ENCODE data around the gene RNF187. TPM values are rescaled to one million over a fixed set of nuclear protein-coding genes. Genes with fewer than 3 reads are reported as not detected.
"Not testable (repeated sequence)": the region's sequence is repeated elsewhere in the genome, so short reads cannot be mapped to it uniquely, and the experiment has no call there.

The RNF187 gene
- total RNA-seq, 3 donors from 2014 or later (not counting 1 experiment from before 2014, with no cell fraction given): 68.6 to 102 (median 77.3) TPM

- peaks cover 1% of the 10 kb centered on the region for H3K36me3 ChIP-seq (ENCODE audit: control insufficient read depth, insufficient read depth, low read length)
- peak overlapping the region; percentile 55 for H3K27ac ChIP-seq (ENCODE audit: low read length)
- H3K4me1 ChIP-seq (ENCODE audit: control insufficient read depth, insufficient read depth, low read length): peaks cover 18% of the 10 kb centered on the region
- Mint-ChIP-seq H3K9me3 (no peaks in the 10 kb centered on the region), H3K4me1 (peaks cover 16 to 35% of the 10 kb centered on the region in 2 donors), H3K4me3 (peak overlapping the region; percentile 82), H3K36me3 (no peaks in the 10 kb centered on the region), H3K27me3 (ENCODE audit: low read depth in 2 of 2) (no peaks in the 10 kb centered on the region), H3K27ac (peak overlapping the region; percentile 77 to 83)
- 19% methylated on average over 22 of the region's 23 CpGs for WGBS (ENCODE audit: insufficient coverage)
- DNase-seq (peak; percentile 86 to 96), ATAC-seq (peak; percentile 97 to 98 (median 98))
- no peaks in the 10 kb centered on the region for H3K27me3 ChIP-seq (ENCODE audit: control insufficient read depth, insufficient read depth, low read length)
- intact Hi-C loops (cut with micrococcal nuclease): loop anchor here (1.0 to 5.0 kb wide), 3 partner anchors 14 to 369 kb away; a partner anchor contains a TSS
- H3K4me3 ChIP-seq (ENCODE audit: low read length): peak overlapping the region; percentile 36
- peak; percentile 96 for TF ChIP-seq CTCF (IDR thresholded peaks at IDR 0.05)
- no peaks in the 10 kb centered on the region for H3K9me3 ChIP-seq (ENCODE audit: control insufficient read depth, insufficient read depth, low read length)
These were observed 14.0 kb downstream of the RNF187 start for GRCh38 chr1:228500901-228501871.

- no peaks in the 10 kb centered on the region for H3K36me3 ChIP-seq (ENCODE audit: control insufficient read depth, insufficient read depth, low read length)
- Mint-ChIP-seq H3K4me1 (peaks cover 16 to 28% of the 10 kb centered on the region in 2 donors), H3K36me3 (no peaks in the 10 kb centered on the region), H3K4me3 (no peak overlapping the region), H3K27me3 (ENCODE audit: low read depth in 2 of 2) (peaks cover 0 to 4% of the 10 kb centered on the region in 2 donors), H3K27ac (peak overlapping the region in 1 of 2 donors; percentile 83), H3K9me3 (no peaks in the 10 kb centered on the region)
- ATAC-seq (no peak), DNase-seq (no peak)
- H3K9me3 ChIP-seq (ENCODE audit: control insufficient read depth, insufficient read depth, low read length): no peaks in the 10 kb centered on the region
- 92% methylated on average over 5 of the region's 5 CpGs for WGBS (ENCODE audit: insufficient coverage)
- H3K4me1 ChIP-seq (ENCODE audit: control insufficient read depth, insufficient read depth, low read length): peaks cover 18% of the 10 kb centered on the region
- no peak overlapping the region for H3K4me3 ChIP-seq (ENCODE audit: low read length)
- no peaks in the 10 kb centered on the region for H3K27me3 ChIP-seq (ENCODE audit: control insufficient read depth, insufficient read depth, low read length)
- no peak for TF ChIP-seq CTCF (IDR thresholded peaks at IDR 0.05)
- no peak overlapping the region for H3K27ac ChIP-seq (ENCODE audit: low read length)
- intact Hi-C loops (cut with micrococcal nuclease): loop anchor here (5.0 kb wide), 1 partner anchor 370 kb away; no protein-coding TSS in a partner anchor
These were observed 15.3 kb downstream of the RNF187 start for GRCh38 chr1:228502522-228502921.

GRCh38 chr1:228505944-228506343 lies 18.8 kb downstream of the RNF187 start:
- H3K27ac ChIP-seq (ENCODE audit: low read length); H3K4me1 ChIP-seq (ENCODE audit: control insufficient read depth, insufficient read depth, low read length); H3K4me3 ChIP-seq (ENCODE audit: low read length); ATAC-seq; H3K36me3 Mint-ChIP-seq; H3K27ac Mint-ChIP-seq; H3K4me3 Mint-ChIP-seq; H3K9me3 Mint-ChIP-seq; H3K4me1 Mint-ChIP-seq; intact Hi-C loops (cut with micrococcal nuclease); H3K9me3 ChIP-seq (ENCODE audit: control insufficient read depth, insufficient read depth, low read length); H3K27me3 ChIP-seq (ENCODE audit: control insufficient read depth, insufficient read depth, low read length); DNase-seq; H3K36me3 ChIP-seq (ENCODE audit: control insufficient read depth, insufficient read depth, low read length): not testable (repeated sequence)
- H3K27me3 Mint-ChIP-seq (ENCODE audit: low read depth in 2 of 2): peaks cover 6 to 13% of the 10 kb centered on the region in 2 donors
- 88% methylated on average over 7 of the region's 11 CpGs for WGBS (ENCODE audit: insufficient coverage)

- H3K27ac ChIP-seq (ENCODE audit: low read length): no peak overlapping the region
- Mint-ChIP-seq H3K27ac (no peak overlapping the region), H3K36me3 (no peaks in the 10 kb centered on the region), H3K9me3 (no peaks in the 10 kb centered on the region), H3K4me3 (no peak overlapping the region), H3K4me1 (no peaks in the 10 kb centered on the region), H3K27me3 (ENCODE audit: low read depth in 2 of 2) (peaks cover 6 to 13% of the 10 kb centered on the region in 2 donors)
- intact Hi-C loops (cut with micrococcal nuclease): no loop called here
- H3K4me3 ChIP-seq (ENCODE audit: low read length): no peak overlapping the region
- DNase-seq (no peak), ATAC-seq (no peak)
- WGBS (ENCODE audit: insufficient coverage): 91% methylated on average over 7 of the region's 9 CpGs
- no peaks in the 10 kb centered on the region for H3K9me3 ChIP-seq (ENCODE audit: control insufficient read depth, insufficient read depth, low read length)
- H3K27me3 ChIP-seq (ENCODE audit: control insufficient read depth, insufficient read depth, low read length): no peaks in the 10 kb centered on the region
- peaks cover 5% of the 10 kb centered on the region for H3K4me1 ChIP-seq (ENCODE audit: control insufficient read depth, insufficient read depth, low read length)
- TF ChIP-seq CTCF (IDR thresholded peaks at IDR 0.05): no peak
- no peaks in the 10 kb centered on the region for H3K36me3 ChIP-seq (ENCODE audit: control insufficient read depth, insufficient read depth, low read length)
These were observed 20.9 kb downstream of the RNF187 start for GRCh38 chr1:228507961-228508652.

Measured in natural killer cell (primary cell).